ENCODE data around the gene RNF5.

DNA sequence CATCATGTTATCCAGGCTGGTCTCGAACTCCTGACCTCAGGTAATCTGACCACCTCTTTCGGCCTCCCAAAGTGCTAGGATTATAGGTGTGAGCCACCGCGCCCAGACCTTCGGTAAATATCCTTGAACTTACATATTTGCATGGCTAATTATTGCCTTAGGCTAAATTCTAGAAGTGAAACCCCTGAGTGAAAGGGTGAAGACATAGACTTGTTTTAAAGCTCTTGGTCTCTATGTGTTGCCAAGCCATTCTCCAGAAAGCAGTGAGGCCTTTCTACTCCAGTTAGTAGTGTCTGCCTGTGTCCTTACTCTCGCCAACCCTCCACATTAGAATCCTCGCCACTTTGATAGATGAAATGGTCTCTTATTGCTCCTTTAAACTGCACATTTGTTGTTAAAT is 48.2 kb downstream of the RNF5 start:
- no peak for TF ChIP-seq MAX (IDR thresholded peaks at IDR 0.05; ENCODE audit: low read depth, low read length)
- TF ChIP-seq POLR2A (IDR thresholded peaks at IDR 0.05; ENCODE audit: low read depth, low read length) = no peak
- TF ChIP-seq ZBTB4 (CRISPR knock-in tag; IDR thresholded peaks at IDR 0.05) = no peak
- no peak for TF ChIP-seq CTCF (IDR thresholded peaks at IDR 0.05 in 2 of 3, conservative IDR thresholded peaks at IDR 0.05 in 1 of 3; ENCODE audit: control insufficient read depth in 2 of 3, extremely low read depth in 1 of 3, insufficient read depth in 1 of 3, low read depth in 3 of 3, low read length in 3 of 3)
- no peak for TF ChIP-seq EZH2 (IDR thresholded peaks at IDR 0.05; ENCODE audit: borderline replicate concordance, control insufficient read depth, low read depth, low read length)
- TF ChIP-seq MXI1 (IDR thresholded peaks at IDR 0.05; ENCODE audit: low read depth, low read length) = no peak
- TF ChIP-seq EP300 (IDR thresholded peaks at IDR 0.05; ENCODE audit: borderline replicate concordance in 1 of 2, control insufficient read depth in 1 of 2, low read depth in 2 of 2, low read length in 2 of 2) = no peak
- TF ChIP-seq JUND (IDR thresholded peaks at IDR 0.05; ENCODE audit: low read depth, low read length) = no peak
- TF ChIP-seq POLR2AphosphoS5 (IDR thresholded peaks at IDR 0.05; ENCODE audit: low read length) = no peak
- no peak for TF ChIP-seq RCOR1 (conservative IDR thresholded peaks at IDR 0.05; ENCODE audit: low read depth, low read length)
- TF ChIP-seq ZNF217 (IDR thresholded peaks at IDR 0.05) = 0 out of 2 replicates have a peak, but pooled peaks have one; percentile 38
- no peak for TF ChIP-seq NR2C2 (IDR thresholded peaks at IDR 0.05; ENCODE audit: borderline replicate concordance, control insufficient read depth, insufficient read length, low read depth)
- no peak for TF ChIP-seq PML (IDR thresholded peaks at IDR 0.05; ENCODE audit: low read length)

Measured in GM12878 (cell line).